Fibroblast of villous mesenchyme (primary cell): ENCODE results near the gene MYO10. TPM values are rescaled to one million over a fixed set of nuclear protein-coding genes. Genes with fewer than 3 reads are reported as not detected.

ENCODE experiments used
- DNase-seq: peaks from one replicate; pipeline ENCODE4 v3.0.0-alpha.2; 2010; ENCODE audit warnings: low read depth
- H3K4me3 ChIP-seq: 2 replicates; pipeline ENCODE4 v1.5.1; 2011; ENCODE audit warnings: low read depth, mild to moderate bottlenecking, low read length
- total RNA-seq: library from RNA; depleted of rRNA; stranded (reverse); fragments of >200 nt; gene quantifications from 2 replicates; pipeline ENCODE4 v1.2.3, GENCODE V29; 2012
- TF ChIP-seq, protein P1 (sequence below): IDR thresholded peaks from 2 replicates; pipeline ENCODE4 v1.5.1; 2012; ENCODE audit warnings: low read depth, mild to moderate bottlenecking, low read length; ENCODE audit not compliant: insufficient read depth

MYO10 gene
- total RNA-seq, 1 donor: 36.7 TPM

DNA sequence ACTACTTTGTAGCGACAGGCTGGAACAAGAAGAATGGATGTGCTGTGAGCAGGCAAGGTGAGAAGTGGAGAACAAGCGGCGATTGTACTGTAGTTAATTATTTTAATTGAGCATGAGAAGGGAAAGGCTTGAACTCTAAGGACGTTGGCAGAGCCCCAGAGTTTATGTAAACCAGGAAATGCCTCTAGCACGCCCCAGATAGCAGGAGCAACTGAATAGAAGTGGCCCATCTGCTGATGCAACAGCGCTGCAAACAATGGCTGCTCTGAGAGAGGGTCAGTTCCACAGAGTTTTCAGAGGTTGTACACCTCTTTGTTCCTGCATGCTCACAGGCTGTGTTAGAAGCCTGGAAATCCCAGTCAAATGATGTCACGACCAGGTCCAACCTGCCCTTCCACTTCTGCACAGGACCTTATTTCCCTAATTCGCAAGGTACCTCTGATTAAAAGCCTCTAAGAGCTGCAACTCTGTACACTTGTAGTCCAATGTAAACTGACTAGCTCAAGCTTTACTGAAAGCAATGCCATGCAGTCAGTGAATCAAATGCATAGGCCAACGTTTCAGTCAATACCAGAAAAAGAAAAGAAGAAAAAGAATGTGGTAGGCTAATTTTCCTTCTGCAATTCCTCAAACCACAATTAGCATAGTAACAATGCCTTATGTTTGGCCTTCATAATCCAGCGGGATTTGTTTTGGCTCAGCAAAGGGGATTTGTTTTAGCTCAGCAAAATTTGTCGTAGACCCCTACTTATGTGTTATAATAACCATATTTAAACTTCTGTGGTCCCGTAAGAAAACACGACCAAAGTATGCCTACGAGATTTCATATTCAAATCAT, 199.7 kb downstream of the MYO10 start:
- TF ChIP-seq, protein P1, sequence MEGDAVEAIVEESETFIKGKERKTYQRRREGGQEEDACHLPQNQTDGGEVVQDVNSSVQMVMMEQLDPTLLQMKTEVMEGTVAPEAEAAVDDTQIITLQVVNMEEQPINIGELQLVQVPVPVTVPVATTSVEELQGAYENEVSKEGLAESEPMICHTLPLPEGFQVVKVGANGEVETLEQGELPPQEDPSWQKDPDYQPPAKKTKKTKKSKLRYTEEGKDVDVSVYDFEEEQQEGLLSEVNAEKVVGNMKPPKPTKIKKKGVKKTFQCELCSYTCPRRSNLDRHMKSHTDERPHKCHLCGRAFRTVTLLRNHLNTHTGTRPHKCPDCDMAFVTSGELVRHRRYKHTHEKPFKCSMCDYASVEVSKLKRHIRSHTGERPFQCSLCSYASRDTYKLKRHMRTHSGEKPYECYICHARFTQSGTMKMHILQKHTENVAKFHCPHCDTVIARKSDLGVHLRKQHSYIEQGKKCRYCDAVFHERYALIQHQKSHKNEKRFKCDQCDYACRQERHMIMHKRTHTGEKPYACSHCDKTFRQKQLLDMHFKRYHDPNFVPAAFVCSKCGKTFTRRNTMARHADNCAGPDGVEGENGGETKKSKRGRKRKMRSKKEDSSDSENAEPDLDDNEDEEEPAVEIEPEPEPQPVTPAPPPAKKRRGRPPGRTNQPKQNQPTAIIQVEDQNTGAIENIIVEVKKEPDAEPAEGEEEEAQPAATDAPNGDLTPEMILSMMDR: no peak
- H3K4me3 ChIP-seq: no peak overlapping the region
- DNase-seq: peak; percentile 92

DNA sequence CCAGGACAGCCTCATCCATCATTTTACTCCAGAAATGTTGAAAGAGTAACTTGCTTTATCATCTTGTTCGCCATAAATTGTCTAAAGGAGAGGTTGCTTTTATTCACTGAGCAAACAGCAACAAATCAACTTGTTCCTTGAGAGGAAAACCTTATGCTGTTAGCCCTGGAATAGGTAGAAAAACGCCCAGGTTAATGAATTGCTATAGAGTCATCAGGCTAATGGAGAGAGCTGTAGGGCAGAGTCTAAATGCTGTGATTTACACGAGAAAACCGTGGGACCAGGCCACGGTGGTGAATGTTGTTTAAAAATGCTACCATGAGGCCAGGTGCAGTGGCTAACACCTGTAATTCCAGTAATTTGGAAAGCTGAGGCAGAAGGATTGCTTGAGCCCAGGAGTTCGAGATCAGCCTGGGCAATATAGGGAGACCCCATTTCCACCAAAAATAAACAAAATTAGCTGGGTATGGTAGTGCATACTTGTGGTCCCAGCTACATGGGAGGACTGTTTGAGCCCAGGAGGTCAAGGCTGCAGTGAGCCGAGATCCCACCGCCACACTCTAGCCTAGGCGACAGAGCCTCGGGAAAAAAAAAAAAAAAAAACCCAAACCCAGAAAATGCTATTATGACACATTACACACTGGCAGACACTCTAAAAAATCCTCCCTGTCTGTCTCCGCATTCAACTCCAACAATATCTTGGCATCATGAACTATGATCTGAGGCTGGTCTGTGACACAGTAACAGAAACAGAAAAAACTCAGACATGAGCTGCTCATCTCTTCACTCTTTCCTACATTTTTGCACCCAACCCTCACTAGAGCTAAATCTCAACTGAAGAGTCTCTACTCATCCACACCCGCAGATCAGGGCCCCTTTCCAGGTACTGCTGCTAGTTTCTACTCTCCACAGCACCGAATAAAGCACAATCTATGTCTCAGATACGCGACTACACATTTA, 200.7 kb downstream of the MYO10 start:
- DNase-seq: no peak
- no peak overlapping the region for H3K4me3 ChIP-seq
- TF ChIP-seq, protein P1: no peak

DNA sequence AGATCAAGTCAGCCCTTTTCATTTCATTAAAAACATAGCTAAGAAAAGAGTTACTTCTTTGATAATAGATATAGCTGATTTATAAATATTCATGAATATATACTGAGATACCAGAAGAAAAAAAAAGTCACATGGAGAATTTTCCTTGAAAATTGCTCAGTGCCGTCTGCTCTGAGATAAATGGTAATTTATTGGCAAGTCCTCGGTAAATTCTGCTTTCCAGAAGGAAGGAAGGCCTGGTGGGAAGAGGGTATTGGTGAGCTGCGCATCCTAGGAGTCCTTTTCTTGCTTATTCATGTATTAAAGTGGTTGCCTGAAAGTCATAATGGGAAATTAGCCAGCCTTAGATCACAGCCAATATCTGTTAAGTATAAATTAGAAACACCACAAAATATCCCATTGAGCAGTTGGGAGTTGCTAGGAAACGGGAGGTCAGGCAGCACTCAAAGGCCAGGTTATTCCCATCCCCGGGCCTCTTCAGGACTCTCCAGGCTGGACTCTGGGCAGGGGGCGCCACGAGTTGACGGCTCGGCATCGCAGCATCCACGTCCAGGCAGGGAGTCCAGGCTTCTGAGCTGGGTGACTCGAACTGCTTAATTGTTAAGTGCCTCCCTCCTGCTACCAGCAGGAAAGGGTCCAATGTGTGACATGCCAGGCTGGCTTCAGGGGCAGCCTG, 202.6 kb downstream of the MYO10 start:
- TF ChIP-seq, protein P1: no peak
- no peak for DNase-seq
- H3K4me3 ChIP-seq: no peak overlapping the region

DNA sequence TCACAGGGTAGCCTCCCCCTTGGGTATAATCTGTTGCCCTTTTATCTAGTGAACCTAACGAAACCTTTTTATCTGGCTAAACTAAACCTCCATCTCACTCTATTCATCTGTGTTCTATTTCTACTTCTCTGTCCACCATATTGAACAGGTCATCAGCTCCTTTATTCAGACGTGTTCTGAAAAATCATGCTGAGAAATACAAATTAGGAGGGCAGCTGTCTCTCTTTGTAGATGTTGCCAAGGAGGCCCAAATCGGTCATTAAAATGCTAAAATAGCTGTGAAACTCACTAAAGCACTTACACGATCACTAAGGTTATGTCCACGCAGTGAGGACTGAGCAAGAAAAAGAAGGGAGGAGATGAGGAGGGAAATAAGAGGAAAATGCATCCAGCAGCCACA, 203.7 kb downstream of the MYO10 start:
- DNase-seq: no peak
- TF ChIP-seq, protein P1: no peak
- H3K4me3 ChIP-seq: no peak overlapping the region

DNA sequence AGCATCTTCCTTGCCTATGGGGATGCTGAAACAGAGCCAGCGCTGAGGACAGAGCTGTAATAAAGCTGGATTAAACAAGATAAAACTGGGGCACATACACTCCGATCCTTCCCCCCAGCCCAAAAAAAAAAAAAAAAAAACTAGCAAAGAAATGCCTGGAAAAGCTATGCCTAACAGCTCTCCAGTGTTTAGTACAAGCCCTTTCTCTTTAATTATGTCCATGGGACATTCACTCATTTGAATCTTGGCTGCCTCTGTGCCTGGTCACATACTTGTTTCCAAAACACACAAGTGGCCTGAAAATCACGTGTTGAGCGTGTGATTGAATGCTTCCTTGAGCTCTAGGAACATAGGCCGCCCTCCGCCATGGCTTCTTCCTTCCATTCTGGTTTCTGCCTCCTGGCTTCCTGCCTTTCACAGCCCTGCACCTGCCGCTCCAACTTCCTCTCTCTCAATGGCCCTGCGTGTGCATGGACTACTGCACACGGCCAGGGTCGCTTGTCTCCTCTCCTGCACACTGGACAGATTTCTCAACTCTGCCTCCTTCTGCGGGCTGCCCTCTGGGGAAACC, 208.2 kb downstream of the MYO10 start:
- DNase-seq: peak; percentile 52
- no peak overlapping the region for H3K4me3 ChIP-seq
- TF ChIP-seq, protein P1: no peak

DNA sequence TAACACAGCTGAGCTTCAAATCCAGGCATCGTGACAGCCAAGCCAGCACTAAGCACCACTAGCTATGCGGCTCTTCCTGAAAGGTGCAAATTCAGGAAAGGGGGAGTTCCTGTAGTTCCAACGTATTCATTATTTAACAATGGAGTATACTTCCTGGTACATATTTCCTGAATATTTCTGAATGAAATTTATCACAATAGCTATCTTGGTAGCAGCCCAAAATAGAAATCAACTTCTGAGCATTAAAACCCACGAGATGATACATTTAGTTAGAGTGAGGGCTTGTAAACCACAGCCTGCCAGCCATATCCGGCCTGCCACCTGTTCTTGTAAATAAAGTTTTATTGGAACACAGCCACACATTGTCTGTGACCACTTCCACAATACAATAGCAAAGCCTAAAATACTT, 209.5 kb downstream of the MYO10 start:
- no peak overlapping the region for H3K4me3 ChIP-seq
- DNase-seq: no peak
- TF ChIP-seq, protein P1: no peak
